Measurements from ENCODE around the gene STK11. TPM values are rescaled to one million over a fixed set of nuclear protein-coding genes. Genes with fewer than 3 reads are reported as not detected.
A peak's percentile ranks its signal among the peaks of the same experiment; 100 is the strongest.

The STK11 gene
- total RNA-seq, 1 donor from 2014 or later, result 69.6 TPM

- Mint-ChIP-seq H3K4me3 (peak overlapping the region; percentile 86), H3K27ac (peak overlapping the region; percentile 98), H3K27me3 (ENCODE audit: insufficient read depth) (no peaks in the 10 kb centered on the region), H3K4me1 (ENCODE audit: low read depth) (peaks cover 41% of the 10 kb centered on the region), H3K36me3 (ENCODE audit: low read depth) (peaks cover 21% of the 10 kb centered on the region), H3K9me3 (no peaks in the 10 kb centered on the region)
- intact Hi-C loops (cut with micrococcal nuclease), result loop anchor here (1.0 kb wide), 1 partner anchor 11 kb away; no protein-coding TSS in a partner anchor
- DNase-seq (ENCODE audit: low spot score), result no peak
Measured at GRCh38 chr19:1259876-1260748, 54.5 kb downstream of the STK11 start.

DNA sequence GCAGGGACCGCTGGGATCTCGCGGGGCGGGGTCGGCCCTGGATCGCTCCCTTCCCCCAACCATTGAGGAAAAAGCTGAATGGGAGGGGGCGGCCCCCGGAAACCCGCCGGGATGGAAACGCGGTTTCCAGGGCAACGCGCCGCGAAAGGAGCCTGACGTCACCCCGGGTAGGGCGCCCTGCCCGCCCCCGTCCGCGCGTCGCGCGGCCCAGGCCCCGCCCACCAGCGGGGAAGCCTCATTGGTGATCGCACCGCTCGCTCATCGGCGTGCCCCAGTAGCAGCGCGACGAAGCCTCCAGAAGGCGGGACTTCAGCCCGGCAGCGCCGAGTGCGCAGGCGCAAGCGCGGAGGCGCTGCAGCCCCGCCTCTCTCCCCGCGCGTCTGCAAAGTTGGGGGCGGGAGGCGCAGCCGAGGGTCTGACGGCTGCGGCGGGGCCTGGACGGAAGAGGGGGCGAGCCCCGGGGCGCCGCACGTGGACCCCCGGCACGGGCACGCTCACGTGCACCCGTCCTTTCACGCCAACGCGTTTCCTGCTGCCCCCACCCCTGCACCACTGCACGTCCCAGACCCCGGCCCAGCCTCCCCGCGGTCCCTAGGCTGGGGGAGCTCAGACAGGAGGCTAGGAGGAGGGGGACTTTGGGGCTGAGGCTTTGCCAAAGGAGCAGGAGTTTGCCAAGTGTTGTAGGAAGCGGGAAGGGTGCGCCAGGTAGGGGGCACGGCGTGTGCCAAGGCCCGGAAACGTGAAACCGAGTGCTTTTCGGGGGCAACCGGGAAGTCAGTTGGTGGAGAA is 55.4 kb downstream of the STK11 start:
- H3K27me3 Mint-ChIP-seq (ENCODE audit: insufficient read depth), result no peaks in the 10 kb centered on the region
- H3K9me3 Mint-ChIP-seq, result no peaks in the 10 kb centered on the region
- peaks cover 41% of the 10 kb centered on the region for H3K4me1 Mint-ChIP-seq (ENCODE audit: low read depth)
- peak; percentile 98 for DNase-seq (ENCODE audit: low spot score)
- H3K27ac Mint-ChIP-seq, result peak overlapping the region; percentile 93
- intact Hi-C loops (cut with micrococcal nuclease), result loop anchor here (1.0 kb wide), 2 partner anchors 8 to 12 kb away; partner anchors contain the start of gene CIRBP
- H3K36me3 Mint-ChIP-seq (ENCODE audit: low read depth), result peaks cover 21% of the 10 kb centered on the region
- H3K4me3 Mint-ChIP-seq, result peak overlapping the region; percentile 87

DNA sequence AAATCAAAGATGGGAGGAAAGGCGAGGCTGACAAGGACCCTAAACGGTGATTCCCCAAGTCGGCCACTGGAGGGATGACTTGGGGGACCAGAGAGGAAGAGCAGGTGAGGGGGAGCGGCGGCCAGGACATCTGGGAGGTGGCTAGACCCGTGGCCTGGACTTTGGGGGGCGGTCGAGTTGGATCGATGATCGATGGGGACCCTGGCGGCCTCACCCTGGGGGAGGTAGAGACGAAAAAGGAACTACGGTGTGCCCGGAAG is 55.9 kb downstream of the STK11 start:
- Mint-ChIP-seq H3K9me3 (no peaks in the 10 kb centered on the region), H3K27ac (peak overlapping the region; percentile 93), H3K36me3 (ENCODE audit: low read depth) (peaks cover 21% of the 10 kb centered on the region), H3K27me3 (ENCODE audit: insufficient read depth) (no peaks in the 10 kb centered on the region), H3K4me1 (ENCODE audit: low read depth) (peaks cover 41% of the 10 kb centered on the region), H3K4me3 (peak overlapping the region; percentile 87)
- intact Hi-C loops (cut with micrococcal nuclease), result loop anchor here (1.0 kb wide), 1 partner anchor 8 kb away; the partner anchor contains the start of gene CIRBP
- no peak for DNase-seq (ENCODE audit: low spot score)

DNA sequence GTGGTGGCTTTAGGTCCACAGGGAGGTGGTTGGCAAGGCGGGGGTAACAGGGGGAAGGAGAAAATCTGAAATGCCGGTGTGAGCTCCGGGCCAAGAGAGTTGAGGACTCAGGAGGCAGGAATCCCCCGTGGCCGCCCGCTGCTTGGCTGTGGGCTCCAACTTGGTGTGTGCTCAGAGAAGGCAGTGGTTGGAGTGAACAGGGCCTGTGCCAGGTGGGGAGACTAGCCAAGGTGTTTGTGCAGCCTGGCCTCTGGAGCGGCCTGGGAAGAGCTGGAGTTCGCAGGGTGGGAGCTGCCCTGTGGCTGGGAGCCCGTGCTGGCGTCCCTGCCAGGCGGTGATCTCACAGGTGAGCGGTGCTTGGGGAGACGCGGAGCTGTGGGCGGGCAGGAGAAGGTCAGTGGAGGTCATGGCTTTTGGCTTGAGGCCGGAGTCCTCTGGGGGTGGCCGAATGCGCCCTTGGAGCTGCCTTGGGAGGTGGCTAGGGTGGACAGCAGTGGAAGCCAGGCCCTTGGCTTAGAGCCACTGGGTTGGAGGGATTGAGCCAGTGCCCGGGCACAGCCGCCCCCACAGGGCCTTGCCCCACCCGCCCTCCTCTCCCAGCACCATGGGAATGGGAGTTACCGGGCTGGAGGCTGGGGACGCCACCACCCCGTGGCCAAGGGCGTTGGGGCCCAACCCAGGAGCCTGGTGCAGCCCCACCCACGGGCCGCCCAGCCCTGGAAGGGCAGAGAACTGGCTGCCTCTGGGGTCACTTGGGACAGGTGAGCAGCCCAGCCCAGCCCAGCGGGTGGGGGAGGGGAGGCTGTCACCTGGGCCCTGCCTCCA is 56.4 kb downstream of the STK11 start:
- intact Hi-C loops (cut with micrococcal nuclease), result loop anchor here (1.0 kb wide), 1 partner anchor 7 kb away; the partner anchor contains the start of gene CIRBP

DNA sequence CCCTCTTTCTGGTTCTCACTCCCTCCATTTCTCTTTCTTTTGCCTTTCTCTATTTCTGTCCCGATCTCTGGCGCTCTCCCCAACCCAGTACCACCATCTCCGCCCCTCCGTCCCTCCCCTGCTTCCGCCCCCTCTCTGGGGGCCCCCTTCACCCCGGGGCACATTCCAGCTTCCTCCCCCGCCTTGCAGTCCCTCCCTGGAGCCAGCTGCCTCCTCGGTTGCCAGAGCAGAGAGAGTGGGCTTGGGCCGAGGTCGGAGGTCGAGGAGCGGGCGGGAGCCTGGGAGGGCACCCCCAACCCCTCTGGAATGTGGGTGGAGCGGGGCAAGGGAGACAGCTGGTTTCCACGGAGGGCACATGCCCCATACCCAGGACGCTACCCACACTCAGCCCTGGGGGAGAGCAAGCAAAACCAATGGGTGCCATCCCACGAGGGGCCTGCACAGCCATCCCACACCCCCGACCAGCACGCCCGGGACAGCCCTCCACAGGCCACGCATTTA is 57.1 kb downstream of the STK11 start:
- DNase-seq (ENCODE audit: low spot score), result no peak
- Mint-ChIP-seq H3K27ac (no peak overlapping the region), H3K9me3 (no peaks in the 10 kb centered on the region), H3K4me1 (ENCODE audit: low read depth) (peaks cover 42% of the 10 kb centered on the region), H3K36me3 (ENCODE audit: low read depth) (peaks cover 17% of the 10 kb centered on the region), H3K27me3 (ENCODE audit: insufficient read depth) (no peaks in the 10 kb centered on the region), H3K4me3 (peak overlapping the region; percentile 53)
- intact Hi-C loops (cut with micrococcal nuclease), result no loop called here

More for the DNA sequence above, 56.4 kb downstream of the STK11 start:
- H3K4me3 Mint-ChIP-seq, result peak overlapping the region; percentile 87
- peaks cover 41% of the 10 kb centered on the region for H3K4me1 Mint-ChIP-seq (ENCODE audit: low read depth)
- peak overlapping the region; percentile 93 for H3K27ac Mint-ChIP-seq
- H3K9me3 Mint-ChIP-seq, result no peaks in the 10 kb centered on the region
- peaks cover 21% of the 10 kb centered on the region for H3K36me3 Mint-ChIP-seq (ENCODE audit: low read depth)
- DNase-seq (ENCODE audit: low spot score), result no peak
- H3K27me3 Mint-ChIP-seq (ENCODE audit: insufficient read depth), result no peaks in the 10 kb centered on the region

GRCh38 chr19:1263188-1263587 is 57.6 kb downstream of the STK11 start:
- intact Hi-C loops (cut with micrococcal nuclease), result no loop called here
- Mint-ChIP-seq H3K4me1 (ENCODE audit: low read depth) (peaks cover 40% of the 10 kb centered on the region), H3K27me3 (ENCODE audit: insufficient read depth) (no peaks in the 10 kb centered on the region), H3K36me3 (ENCODE audit: low read depth) (peaks cover 12% of the 10 kb centered on the region), H3K4me3 (peak overlapping the region; percentile 53), H3K9me3 (no peaks in the 10 kb centered on the region), H3K27ac (peak overlapping the region; percentile 52)
- no peak for DNase-seq (ENCODE audit: low spot score)

DNA sequence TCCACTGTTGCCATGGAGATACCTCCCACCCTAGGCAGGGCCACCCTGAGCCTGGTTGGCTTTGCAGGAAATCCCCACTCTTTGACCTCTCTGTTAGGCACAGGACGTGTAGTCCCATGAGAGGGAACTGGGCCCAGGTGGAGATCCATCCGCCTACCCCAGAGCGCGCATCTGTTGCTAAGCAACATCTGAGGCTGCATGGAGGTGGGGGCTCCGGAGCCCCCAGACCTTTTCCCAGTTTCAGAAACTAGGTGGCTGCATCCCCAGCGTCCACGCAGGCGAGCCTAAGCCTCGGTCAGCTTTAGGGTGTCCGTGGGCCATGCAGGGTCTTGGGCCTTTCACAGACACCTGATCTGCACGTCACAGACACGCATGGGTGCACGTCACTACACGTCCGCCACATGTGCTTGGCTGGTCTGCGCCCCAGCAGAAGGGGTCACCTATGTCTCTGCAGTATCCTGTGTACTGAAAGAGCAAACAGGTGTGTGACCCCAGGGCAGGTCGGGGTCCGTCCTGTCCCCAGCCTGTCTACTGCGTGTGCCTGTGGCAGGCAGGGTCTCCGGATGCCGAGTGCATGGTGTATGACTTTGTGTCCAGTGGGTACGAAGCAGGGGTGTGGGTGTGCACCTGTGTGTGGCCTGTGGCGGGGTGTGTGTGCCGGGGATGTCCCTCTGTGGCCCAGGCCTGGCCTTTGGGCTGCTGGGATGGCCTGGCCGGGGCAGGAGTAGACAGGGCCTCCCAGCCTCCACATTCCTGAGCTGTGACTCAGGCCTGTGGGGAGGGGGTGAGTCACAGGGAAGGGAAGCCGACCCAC is 59.4 kb downstream of the STK11 start:
- H3K27ac Mint-ChIP-seq, result no peak overlapping the region
- DNase-seq (ENCODE audit: low spot score), result no peak
- peak overlapping the region; percentile 49 for H3K4me3 Mint-ChIP-seq
- peaks cover 35% of the 10 kb centered on the region for H3K4me1 Mint-ChIP-seq (ENCODE audit: low read depth)
- H3K27me3 Mint-ChIP-seq (ENCODE audit: insufficient read depth), result no peaks in the 10 kb centered on the region
- no peaks in the 10 kb centered on the region for H3K9me3 Mint-ChIP-seq
- peaks cover 7% of the 10 kb centered on the region for H3K36me3 Mint-ChIP-seq (ENCODE audit: low read depth)
- intact Hi-C loops (cut with micrococcal nuclease), result no loop called here

DNA sequence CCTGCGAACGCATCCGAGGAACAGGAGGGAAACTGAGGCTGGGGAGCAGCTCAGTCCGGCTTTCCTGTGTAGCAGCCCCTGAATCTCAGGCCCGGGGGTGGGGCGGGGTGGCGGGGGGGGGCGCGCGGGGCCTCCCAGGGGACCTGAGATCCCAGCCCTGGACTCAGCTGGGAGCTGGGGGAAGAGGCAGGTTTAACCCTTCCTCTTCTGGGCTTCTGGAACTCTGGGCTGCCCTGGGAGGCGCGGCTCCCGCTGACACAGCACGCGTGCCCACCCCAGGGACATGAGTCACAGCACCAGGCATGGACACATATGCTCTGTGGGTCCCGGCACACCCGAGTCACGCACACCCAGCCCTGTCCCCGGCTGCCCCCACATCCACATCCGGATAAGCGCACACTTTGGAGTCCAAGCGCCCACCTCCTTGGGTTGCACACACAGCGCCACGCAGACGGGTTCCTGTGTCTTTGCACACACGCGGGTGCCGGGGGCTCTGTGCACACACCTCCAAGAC is 60.1 kb downstream of the STK11 start:
- H3K4me3 Mint-ChIP-seq, result peak overlapping the region; percentile 19
- no peaks in the 10 kb centered on the region for H3K27me3 Mint-ChIP-seq (ENCODE audit: insufficient read depth)
- intact Hi-C loops (cut with micrococcal nuclease), result loop anchor here (1.0 kb wide), 1 partner anchor 21 kb away; no protein-coding TSS in a partner anchor
- H3K27ac Mint-ChIP-seq, result no peak overlapping the region
- H3K9me3 Mint-ChIP-seq, result no peaks in the 10 kb centered on the region
- no peak for DNase-seq (ENCODE audit: low spot score)
- peaks cover 41% of the 10 kb centered on the region for H3K4me1 Mint-ChIP-seq (ENCODE audit: low read depth)
- peaks cover 12% of the 10 kb centered on the region for H3K36me3 Mint-ChIP-seq (ENCODE audit: low read depth)

DNA sequence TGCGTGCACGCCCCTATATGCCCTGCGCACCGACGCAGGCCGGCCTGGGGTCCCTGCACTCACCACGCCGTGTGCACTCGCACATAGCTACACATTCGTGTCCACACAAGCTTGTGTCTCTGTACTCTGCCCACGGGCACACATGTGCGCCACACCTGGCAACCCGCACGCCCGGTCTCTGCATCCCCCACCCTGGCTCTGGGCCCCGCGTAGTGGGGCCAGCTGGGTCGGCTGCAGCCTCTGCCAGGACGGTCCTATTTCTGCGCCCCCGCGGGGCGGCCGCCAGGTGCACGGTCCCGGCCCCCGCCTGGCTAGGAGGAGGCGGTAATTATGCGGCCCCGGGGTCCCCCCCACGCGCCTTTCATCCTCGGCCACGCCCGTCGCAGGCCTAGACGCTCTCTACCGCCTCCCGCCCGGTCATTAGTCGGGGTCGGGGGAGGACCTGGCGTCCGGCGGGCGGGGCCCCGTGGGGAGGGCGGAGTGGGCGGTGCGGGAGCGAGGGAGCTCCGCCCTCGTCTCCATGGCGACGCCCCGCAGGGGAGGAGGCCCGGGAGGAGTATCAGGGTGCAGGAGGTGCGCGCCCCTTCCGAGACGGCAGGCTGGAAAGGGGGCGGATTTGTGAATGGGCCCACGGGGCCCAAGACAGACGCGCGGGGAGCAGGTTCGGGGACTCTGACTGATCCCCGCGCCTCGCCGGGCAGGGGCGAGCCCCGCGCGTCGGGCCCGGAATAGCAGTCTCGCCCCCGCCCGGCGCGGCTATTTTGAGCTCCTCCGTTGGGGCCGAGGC is 60.7 kb downstream of the STK11 start:
- Mint-ChIP-seq H3K4me3 (peak overlapping the region; percentile 54), H3K27ac (no peak overlapping the region), H3K27me3 (ENCODE audit: insufficient read depth) (no peaks in the 10 kb centered on the region), H3K9me3 (no peaks in the 10 kb centered on the region), H3K4me1 (ENCODE audit: low read depth) (peaks cover 47% of the 10 kb centered on the region), H3K36me3 (ENCODE audit: low read depth) (peaks cover 18% of the 10 kb centered on the region)
- peak; percentile 89 for DNase-seq (ENCODE audit: low spot score)
- intact Hi-C loops (cut with micrococcal nuclease), result loop anchor here (1.0 kb wide), 1 partner anchor 22 kb away; no protein-coding TSS in a partner anchor

DNA sequence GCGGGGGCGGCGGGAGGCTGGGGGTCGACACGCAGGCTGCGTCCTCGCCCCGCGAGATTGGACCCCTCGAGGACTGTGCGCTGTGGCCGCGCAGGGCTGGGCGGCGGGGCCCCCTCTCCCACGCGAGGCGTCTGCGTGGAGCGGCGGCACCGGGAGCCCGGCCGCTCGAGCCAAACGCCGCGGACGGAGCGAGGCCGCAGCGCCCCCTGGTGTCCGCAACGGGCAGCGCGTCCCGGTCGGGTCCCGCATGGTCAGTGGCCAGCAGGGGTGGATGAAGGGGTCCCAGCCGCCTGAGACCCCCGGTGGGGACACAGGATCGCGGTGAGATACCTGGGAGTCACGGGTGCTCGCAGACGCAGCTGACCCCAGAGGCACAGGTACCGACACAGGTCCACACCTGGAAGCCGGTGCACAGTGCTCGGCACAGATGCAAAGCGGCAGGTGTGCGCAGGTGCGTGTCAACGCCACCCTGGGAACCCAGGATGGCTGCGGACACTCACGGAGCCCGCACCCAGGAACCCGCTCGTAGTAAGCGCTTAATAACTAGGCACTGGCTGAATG is 61.4 kb downstream of the STK11 start:
- peak overlapping the region; percentile 53 for H3K4me3 Mint-ChIP-seq
- H3K27ac Mint-ChIP-seq, result peak overlapping the region; percentile 72
- no peaks in the 10 kb centered on the region for H3K9me3 Mint-ChIP-seq
- H3K27me3 Mint-ChIP-seq (ENCODE audit: insufficient read depth), result no peaks in the 10 kb centered on the region
- intact Hi-C loops (cut with micrococcal nuclease), result loop anchor here (1.0 kb wide), 1 partner anchor 23 kb away; no protein-coding TSS in a partner anchor
- H3K36me3 Mint-ChIP-seq (ENCODE audit: low read depth), result peaks cover 25% of the 10 kb centered on the region
- H3K4me1 Mint-ChIP-seq (ENCODE audit: low read depth), result peaks cover 42% of the 10 kb centered on the region
- DNase-seq (ENCODE audit: low spot score), result peak; percentile 72
